HG03354 (cell line): Measurements from ENCODE around the gene PKMYT1.

Experiments used
- ATAC-seq: cut with Tn5 transposase; IDR thresholded peaks from one replicate; pipeline ENCODE4 v1.9.1; 2021; ENCODE audit warnings: mild to moderate bottlenecking; ENCODE audit not compliant: unreplicated experiment, poor library complexity, severe bottlenecking

Gene PKMYT1

DNA sequence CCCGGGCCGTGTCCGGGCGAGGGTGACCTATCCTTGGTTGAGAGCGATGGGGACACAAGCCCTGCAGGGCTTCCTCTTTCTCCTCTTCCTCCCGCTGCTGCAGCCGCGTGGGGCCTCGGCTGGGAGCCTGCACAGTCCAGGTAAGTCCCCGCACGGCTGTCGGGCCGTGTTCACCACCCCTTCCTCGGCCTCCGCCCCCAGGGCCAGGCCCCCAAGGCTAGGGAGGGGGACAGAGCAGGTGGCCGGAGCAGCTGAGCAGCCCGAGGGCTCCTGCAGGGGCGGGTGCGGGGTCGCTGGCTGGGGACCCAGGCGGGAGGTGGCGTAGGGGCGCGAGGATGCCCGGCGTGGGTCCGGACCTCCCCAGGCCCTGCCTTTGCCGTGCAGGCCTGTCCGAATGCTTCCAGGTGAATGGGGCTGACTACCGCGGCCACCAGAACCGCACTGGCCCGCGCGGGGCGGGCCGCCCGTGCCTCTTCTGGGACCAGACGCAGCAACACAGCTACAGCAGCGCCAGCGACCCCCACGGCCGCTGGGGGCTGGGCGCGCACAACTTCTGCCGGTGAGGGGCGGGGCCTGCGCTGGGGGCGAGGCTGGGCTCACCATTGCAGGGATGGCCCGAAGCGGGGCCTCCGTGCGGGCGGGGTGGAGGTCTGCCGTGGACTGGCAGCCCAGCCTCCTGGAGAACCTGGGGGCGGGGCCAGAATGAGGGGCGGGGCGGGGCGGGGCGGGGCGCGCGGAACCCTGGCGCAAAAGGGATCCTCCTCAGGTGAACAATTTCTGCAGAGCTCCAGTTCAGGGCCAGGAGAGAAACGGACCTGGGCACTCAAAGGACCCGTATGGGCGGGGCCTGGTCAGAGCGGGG, 15.5 kb downstream of the PKMYT1 start:
- ATAC-seq: no peak

GRCh38 chr16:2963723-2964474, 16.3 kb downstream of the PKMYT1 start, which contains the start of gene KREMEN2:
Gene KREMEN2 (plus strand): TSS chr16:2964275. CDS start chr16:2964521, 246 bp downstream.
- no peak for ATAC-seq

DNA sequence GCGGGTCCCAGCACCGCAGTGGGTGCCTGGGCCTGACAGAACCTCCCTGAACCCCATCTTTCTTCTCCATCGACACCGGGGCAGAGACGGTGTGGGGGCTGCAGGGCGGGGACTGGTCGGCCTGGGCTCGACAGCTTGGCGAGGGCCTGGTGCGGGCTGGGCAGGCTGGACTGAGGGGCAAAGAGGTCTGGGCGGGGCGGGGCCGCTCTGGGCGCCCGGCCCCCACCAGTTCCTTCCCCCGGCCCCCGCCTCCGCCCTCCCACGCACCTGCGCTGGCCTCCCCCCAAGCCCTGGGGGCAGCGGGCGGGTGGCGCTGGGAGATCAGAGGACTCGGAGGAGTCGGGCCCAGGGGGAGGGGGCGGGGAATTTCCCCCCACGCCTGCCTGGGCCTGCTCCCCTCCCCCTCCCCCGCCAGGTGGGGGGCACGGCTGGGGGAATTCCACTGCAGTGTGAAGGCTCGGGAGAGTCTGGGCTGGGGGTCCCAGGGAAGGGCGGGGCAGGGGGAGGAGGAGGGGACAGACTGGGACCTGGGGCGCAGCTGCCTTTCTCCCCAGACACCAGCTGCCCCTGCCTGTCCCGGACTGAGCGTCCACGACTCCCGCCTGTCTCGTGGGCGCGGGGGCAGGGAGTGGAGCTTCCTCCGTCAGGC, 17.0 kb downstream of the PKMYT1 start:
- no peak for ATAC-seq

GRCh38 chr16:2962334-2963073, 17.7 kb downstream of the PKMYT1 start:
- ATAC-seq: no peak

DNA sequence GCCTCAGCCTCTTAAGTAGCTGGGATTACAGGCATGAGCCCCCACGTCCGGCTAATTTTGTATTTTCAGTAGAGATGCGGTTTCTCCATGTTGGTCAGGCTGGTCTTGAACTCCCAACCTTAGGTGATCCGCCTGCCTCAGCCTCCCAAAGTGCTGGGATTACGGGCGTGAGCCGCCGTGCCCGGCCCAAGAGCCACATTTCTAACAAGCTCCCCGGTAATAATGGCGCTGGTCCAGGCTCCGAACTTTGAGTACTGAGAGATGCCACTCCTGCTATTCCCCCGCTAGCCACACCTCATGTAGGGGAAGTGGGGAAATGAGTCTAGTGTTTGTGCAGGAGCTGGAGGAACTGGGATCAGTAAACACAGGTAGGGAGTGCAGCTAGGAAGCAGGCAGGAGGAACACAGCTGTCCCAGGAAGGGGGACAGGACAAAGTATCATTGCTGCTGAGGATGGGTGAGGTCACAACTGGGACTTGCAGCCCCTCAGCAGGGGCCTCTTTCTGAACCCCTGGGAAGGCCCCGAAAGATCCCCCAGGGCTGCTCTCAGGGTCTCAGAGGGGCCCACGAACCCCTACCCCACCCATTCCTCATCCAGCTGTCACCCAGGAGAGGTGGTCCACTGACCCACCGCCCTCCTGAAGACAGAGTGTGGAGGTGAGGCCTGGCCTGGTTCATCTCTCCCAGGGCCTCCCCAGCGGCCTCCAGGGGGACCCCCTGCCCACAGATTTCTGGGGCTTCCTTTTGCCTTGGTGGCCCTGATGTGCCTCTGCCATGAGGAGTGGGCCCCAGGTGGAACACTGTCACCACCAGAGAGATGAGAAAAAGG, 19.8 kb downstream of the PKMYT1 start:
- ATAC-seq: no peak

GRCh38 chr16:2959206-2959605, 21.0 kb downstream of the PKMYT1 start:
- no peak for ATAC-seq

DNA sequence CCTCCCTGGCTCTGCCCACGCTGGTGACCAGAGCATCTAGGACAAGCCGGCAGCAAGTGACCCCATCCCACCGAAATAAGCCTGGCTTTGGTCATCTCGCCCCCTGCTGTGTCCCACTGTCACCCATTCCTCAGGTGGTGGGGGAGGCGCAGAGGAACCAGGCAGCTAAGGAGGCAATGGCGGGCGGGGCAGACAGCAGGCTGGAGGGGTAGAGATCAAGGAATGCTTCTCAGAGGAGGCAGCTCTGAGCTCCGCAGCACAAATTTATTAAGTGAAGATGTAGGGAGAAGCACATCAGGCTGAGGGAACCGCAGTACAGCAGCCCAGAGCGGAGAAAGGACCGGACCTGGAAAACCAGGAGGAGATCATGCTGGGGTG, 23.7 kb downstream of the PKMYT1 start:
- ATAC-seq: no peak

GRCh38 chr16:2955779-2956578, 24.3 kb downstream of the PKMYT1 start:
- no peak for ATAC-seq

DNA sequence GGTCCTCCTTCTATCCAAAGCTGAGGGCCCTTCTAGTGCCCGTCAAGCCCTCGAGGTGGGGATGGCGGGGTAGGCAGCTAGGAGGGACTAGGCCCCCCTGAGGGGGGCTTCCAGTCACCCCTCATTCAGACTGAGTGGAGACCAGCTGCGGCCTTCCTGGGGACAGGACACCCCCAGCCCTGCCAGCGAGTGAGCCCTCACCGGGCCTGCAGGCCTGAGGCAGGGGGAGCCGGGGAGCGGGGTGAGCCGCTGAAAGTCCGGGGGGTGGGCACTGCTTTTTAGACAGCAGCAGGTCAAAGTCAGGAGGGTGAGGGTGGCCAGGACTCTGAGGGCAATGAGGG, 24.8 kb downstream of the PKMYT1 start:
- no peak for ATAC-seq

GRCh38 chr16:2954656-2955381, 25.4 kb downstream of the PKMYT1 start:
- ATAC-seq: no peak

DNA sequence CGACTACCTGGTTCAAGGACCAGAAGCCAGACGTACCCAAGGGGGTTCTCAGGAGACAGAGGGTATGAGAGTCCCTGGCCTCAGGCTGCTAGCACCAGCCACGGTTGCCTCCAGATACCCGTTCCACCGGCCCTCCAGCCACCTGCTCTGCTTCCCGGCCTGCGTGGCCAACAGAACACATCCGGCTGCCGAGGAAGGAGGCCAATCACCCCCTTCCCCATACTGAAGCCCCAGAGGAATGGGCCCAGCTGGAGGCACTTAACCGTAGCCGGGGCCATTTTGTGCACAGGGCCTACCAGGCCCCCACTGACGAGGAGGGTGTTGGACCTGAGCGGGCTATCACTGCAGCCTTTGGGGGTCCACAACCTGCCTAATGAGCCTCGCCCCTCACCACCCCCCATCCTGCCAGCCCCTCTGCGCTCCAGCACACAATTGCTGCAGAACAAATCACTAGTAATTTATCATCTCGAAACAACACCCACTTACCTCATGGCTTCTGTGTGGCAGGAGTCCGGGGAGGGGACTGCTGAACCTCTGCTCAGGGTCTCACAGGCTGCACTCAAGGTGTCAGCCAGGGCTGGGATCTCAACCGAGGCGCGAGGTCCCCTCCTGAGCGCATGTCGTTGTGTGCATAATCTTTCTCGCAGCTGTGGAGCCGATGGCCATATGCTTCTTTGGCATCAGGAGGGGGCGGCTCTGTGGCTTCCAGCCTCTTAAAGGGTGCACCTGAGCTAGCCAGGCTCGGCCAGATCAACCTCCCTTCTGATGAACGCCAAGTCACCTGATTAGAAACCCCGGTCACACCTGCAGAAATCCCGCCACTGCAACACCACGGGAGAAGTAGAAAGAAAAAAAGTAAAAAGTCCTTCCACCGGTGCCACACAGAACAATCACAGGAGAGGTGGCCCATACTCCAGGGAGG, 26.3 kb downstream of the PKMYT1 start:
- no peak for ATAC-seq

DNA sequence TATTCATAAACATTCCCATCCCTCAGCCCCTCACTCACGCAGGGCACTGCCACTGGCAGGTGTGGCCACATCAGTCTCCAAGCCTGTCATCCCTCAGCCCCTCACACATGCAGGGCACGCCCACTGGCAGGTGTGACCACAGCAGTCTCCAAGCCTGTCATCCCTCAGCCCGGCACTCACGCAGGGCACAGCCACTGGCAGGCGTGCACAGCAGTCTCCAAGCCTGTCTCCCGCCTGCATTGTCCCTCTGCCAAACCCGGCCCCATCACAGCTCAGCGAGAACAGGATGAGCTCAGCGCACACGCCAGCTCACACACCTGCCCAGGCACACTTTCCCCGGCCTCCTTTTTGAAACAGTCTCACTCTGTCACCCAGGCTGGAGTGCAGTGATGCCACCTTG, 27.6 kb downstream of the PKMYT1 start:
- ATAC-seq: no peak

DNA sequence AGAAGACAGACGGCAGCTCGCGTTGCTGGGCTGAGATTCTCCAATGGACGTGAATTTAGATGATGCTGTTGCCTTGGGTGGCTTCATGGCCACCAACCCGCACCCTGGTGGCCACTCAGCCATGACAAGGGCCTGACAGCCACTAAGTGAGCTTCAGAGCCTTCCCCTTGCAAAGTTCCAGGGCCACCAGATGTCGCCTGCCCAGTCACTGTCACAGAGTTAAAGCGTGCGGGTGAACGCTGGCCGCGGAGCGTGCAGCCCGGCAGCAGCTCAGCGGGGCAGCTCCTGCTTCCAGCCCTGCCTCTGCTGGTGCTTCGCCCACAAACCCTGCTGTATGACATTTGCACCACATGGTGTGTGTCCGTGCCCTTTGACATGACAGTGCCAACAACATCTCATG, 29.5 kb downstream of the PKMYT1 start:
- ATAC-seq: no peak

DNA sequence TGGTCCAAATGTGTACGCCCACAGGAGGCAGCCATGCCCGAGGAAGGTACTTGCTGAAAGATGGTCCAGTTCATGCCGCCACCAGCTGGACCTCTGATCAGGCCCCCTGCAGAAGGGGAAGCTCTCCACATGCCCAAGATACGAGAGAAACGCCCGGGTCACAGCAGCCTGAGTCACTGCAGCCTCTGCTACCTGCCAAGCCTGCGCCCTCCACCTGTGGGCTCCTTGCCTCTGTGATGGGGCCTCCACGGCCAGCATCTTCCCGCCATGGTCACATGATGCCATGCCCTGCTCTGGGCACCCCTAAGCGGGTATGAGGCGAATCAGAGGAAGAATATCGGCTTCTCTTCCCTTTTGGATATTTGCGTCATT, 29.9 kb downstream of the PKMYT1 start:
- no peak for ATAC-seq

DNA sequence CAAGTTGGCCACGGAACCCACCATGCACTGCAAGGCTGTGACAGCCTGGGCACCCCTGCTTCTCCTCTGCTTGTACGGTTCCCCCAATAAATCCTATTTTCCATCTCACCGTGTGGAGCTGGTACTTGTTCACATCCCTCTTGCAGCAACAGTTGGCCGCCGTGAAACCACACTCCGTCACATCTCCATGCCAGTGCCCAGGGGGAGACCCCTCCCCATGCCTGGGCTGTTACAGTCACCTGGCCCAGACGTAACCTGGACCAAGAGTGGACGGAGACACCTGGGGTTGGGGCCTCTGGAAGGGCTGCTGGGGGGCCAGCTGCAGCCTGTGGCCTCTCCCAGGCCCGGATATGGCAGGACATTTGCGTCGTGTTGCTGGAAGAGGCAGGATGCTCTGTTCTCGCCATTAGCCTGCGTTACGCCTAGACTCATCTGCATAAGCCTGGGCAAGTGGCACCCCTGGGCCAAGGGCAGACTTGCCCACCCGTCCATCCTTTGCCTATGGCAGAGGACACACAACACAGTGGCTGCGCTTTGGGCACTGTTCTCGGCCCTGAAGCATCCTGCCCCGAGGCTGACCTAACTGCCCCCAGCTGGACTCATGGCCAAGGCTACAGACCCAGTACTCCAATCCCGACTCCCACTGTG, 30.4 kb downstream of the PKMYT1 start:
- no peak for ATAC-seq
